ENCODE data around the gene RABAC1. TPM values are rescaled to one million over a fixed set of nuclear protein-coding genes. Genes with fewer than 3 reads are reported as not detected.

The RABAC1 gene
- polyA plus RNA-seq, 1 donor from 2014 or later, result 290 TPM

GRCh38 chr19:41994994-41995958 lies 36.2 kb upstream of the RABAC1 start:
- Histone ChIP-seq H3K36me3 (ENCODE audit: insufficient read depth, low read length) (no peaks in the 10 kb centered on the region), H4K20me1 (ENCODE audit: insufficient read depth) (peaks cover 3% of the 10 kb centered on the region), H3K27ac (ENCODE audit: low read length) (peak overlapping the region; percentile 99), H3K27me3 (ENCODE audit: insufficient read depth, low read depth, low read length) (peaks cover under 1% of the 10 kb centered on the region), H3K4me2 (ENCODE audit: low read length) (peak overlapping the region; percentile 89), H3K79me2 (replicated peaks; ENCODE audit: insufficient read depth, low read length) (peaks cover 41% of the 10 kb centered on the region), H3K9ac (ENCODE audit: low read length) (peak overlapping the region; percentile 95), H3K9me2 (ENCODE audit: insufficient read depth, low read length) (no peaks in the 10 kb centered on the region), H3K9me3 (ENCODE audit: low read length) (no peaks in the 10 kb centered on the region), H3F3A (ENCODE audit: insufficient read depth, low read length, poor library complexity, severe bottlenecking) (peaks cover 11% of the 10 kb centered on the region), H3K4me3 (ENCODE audit: low read length) (peak overlapping the region; percentile 100), H2AFZ (ENCODE audit: low read depth, low read length) (no peak overlapping the region)
- TF ChIP-seq EP300 (conservative IDR thresholded peaks at IDR 0.05; ENCODE audit: poor library complexity, severe bottlenecking) (no peak), TAF1 (IDR thresholded peaks at IDR 0.05; ENCODE audit: low read depth) (no peak), SMC3 (conservative IDR thresholded peaks at IDR 0.05; ENCODE audit: poor library complexity) (no peak), EZH2 (IDR thresholded peaks at IDR 0.05; ENCODE audit: borderline replicate concordance, insufficient read depth, low read length, poor library complexity, severe bottlenecking) (no peak)

GRCh38 chr19:41994521-41994971 lies 35.4 kb upstream of the RABAC1 start:
- peak overlapping the region; percentile 99 for H3K27ac ChIP-seq (ENCODE audit: low read length)
- H3K27me3 ChIP-seq (ENCODE audit: insufficient read depth, low read depth, low read length), result no peaks in the 10 kb centered on the region
- peak overlapping the region; percentile 95 for H3K9ac ChIP-seq (ENCODE audit: low read length)
- H3K9me2 ChIP-seq (ENCODE audit: insufficient read depth, low read length), result no peaks in the 10 kb centered on the region
- H4K20me1 ChIP-seq (ENCODE audit: insufficient read depth), result peaks cover 3% of the 10 kb centered on the region
- peak overlapping the region; percentile 89 for H3K4me2 ChIP-seq (ENCODE audit: low read length)
- TF ChIP-seq SMC3 (conservative IDR thresholded peaks at IDR 0.05; ENCODE audit: poor library complexity), result no peak
- TF ChIP-seq POLR2AphosphoS5 (IDR thresholded peaks at IDR 0.05), result peak; percentile 0
- no peak for TF ChIP-seq RAD21 (conservative IDR thresholded peaks at IDR 0.05)
- TF ChIP-seq CTCF (IDR thresholded peaks at IDR 0.05; ENCODE audit: poor library complexity, severe bottlenecking), result no peak
- H3K79me2 ChIP-seq (replicated peaks; ENCODE audit: insufficient read depth, low read length), result peaks cover 44% of the 10 kb centered on the region
- H3K36me3 ChIP-seq (ENCODE audit: insufficient read depth, low read length), result no peaks in the 10 kb centered on the region
- H3F3A ChIP-seq (ENCODE audit: insufficient read depth, low read length, poor library complexity, severe bottlenecking), result peaks cover 10% of the 10 kb centered on the region
- H3K9me3 ChIP-seq (ENCODE audit: low read length), result no peaks in the 10 kb centered on the region
- H3K4me3 ChIP-seq (ENCODE audit: low read length), result peak overlapping the region; percentile 100
- H2AFZ ChIP-seq (ENCODE audit: low read depth, low read length), result no peak overlapping the region

- TF ChIP-seq MXI1 (conservative IDR thresholded peaks at IDR 0.05; ENCODE audit: poor library complexity, severe bottlenecking), result peak; percentile 98
- peak; percentile 35 for TF ChIP-seq EP300 (conservative IDR thresholded peaks at IDR 0.05; ENCODE audit: poor library complexity, severe bottlenecking)
- peak; percentile 23 for TF ChIP-seq RAD21 (conservative IDR thresholded peaks at IDR 0.05)
- TF ChIP-seq REST (IDR thresholded peaks at IDR 0.05; ENCODE audit: borderline replicate concordance), result no peak
- no peak for TF ChIP-seq EZH2 (IDR thresholded peaks at IDR 0.05; ENCODE audit: borderline replicate concordance, insufficient read depth, low read length, poor library complexity, severe bottlenecking)
- peak; percentile 74 for TF ChIP-seq TAF1 (IDR thresholded peaks at IDR 0.05; ENCODE audit: low read depth)
- TF ChIP-seq POLR2AphosphoS5 (IDR thresholded peaks at IDR 0.05), result peak; percentile 91
- TF ChIP-seq SMC3 (conservative IDR thresholded peaks at IDR 0.05; ENCODE audit: poor library complexity), result peak; percentile 46
- TF ChIP-seq CTCF (IDR thresholded peaks at IDR 0.05; ENCODE audit: poor library complexity, severe bottlenecking), result no peak
- Histone ChIP-seq H3K4me2 (ENCODE audit: low read length) (peak within 1 kb of the TSS; percentile 89), H3F3A (ENCODE audit: insufficient read depth, low read length, poor library complexity, severe bottlenecking) (peaks cover 8% of the 10 kb centered on the region), H3K79me2 (replicated peaks; ENCODE audit: insufficient read depth, low read length) (peaks cover 45% of the 10 kb centered on the region), H3K4me3 (ENCODE audit: low read length) (peak within 1 kb of the TSS; percentile 100), H3K9me3 (ENCODE audit: low read length) (no peaks in the 10 kb centered on the region), H4K20me1 (ENCODE audit: insufficient read depth) (peaks cover 3% of the 10 kb centered on the region), H3K27me3 (ENCODE audit: insufficient read depth, low read depth, low read length) (no peaks in the 10 kb centered on the region), H3K27ac (ENCODE audit: low read length) (peak within 1 kb of the TSS; percentile 99), H2AFZ (ENCODE audit: low read depth, low read length) (peak within 1 kb of the TSS; percentile 45), H3K9ac (ENCODE audit: low read length) (peak within 1 kb of the TSS; percentile 95), H3K36me3 (ENCODE audit: insufficient read depth, low read length) (no peaks in the 10 kb centered on the region), H3K9me2 (ENCODE audit: insufficient read depth, low read length) (no peaks in the 10 kb centered on the region)
Observed at GRCh38 chr19:41993612-41994483, 34.7 kb upstream of the RABAC1 start, which contains the start of gene ATP1A3. TSS of gene ATP1A3 (minus strand) at chr19:41994230. CDS start at chr19:41994076, 154 bp downstream.
